PFSK-1 (cell line): ENCODE results near the gene CD22.

Experiments used
- FOXP2 ChIP-seq: optimal IDR thresholded peaks from 2 replicates; pipeline ENCODE3; 2011; ENCODE audit warnings: borderline replicate concordance, control low read depth, inconsistent platforms; ENCODE audit not compliant: insufficient read depth; ENCODE audit errors: extremely low read length, extremely low read depth
- POLR2AphosphoS5 ChIP-seq: IDR thresholded peaks from 2 replicates; pipeline ENCODE4 v1.6.1; 2012; ENCODE audit warnings: low read depth, mild to moderate bottlenecking, control low read depth, low read length, moderate library complexity
- REST ChIP-seq, 2 experiments: IDR thresholded peaks; 2 replicates each; pipeline versions ENCODE4 v1.6.1 to v1.8.0; 2011 to 2012; ENCODE audit warnings: low read depth in 2 of 2, low read length in 2 of 2, control low read depth in 1 of 2, inconsistent platforms in 1 of 2, mild to moderate bottlenecking in 1 of 2, moderate library complexity in 1 of 2; ENCODE audit not compliant: insufficient read depth in 1 of 2
- SIN3A ChIP-seq: IDR thresholded peaks from 2 replicates; pipeline ENCODE4 v1.6.1; 2012; ENCODE audit warnings: mild to moderate bottlenecking, low read length, moderate library complexity, borderline replicate concordance; ENCODE audit not compliant: insufficient read depth
- TAF1 ChIP-seq: IDR thresholded peaks from 2 replicates; pipeline ENCODE4 v1.6.1; 2012; ENCODE audit warnings: low read length, control low read depth, borderline replicate concordance; ENCODE audit not compliant: insufficient read depth

Gene CD22

GRCh38 chr19:35344511-35345031 lies 15.6 kb downstream of the CD22 start:
- no peak for TF ChIP-seq SIN3A
- no peak for TF ChIP-seq FOXP2
- no peak for TF ChIP-seq TAF1
- no peak for TF ChIP-seq POLR2AphosphoS5
- no peak for TF ChIP-seq REST (IDR thresholded peaks at IDR 0.05; ENCODE audit: insufficient read depth in 1 of 2, low read depth in 2 of 2, low read length in 2 of 2)

GRCh38 chr19:35345671-35346111 lies 16.7 kb downstream of the CD22 start:
- TF ChIP-seq REST (IDR thresholded peaks at IDR 0.05; ENCODE audit: insufficient read depth in 1 of 2, low read depth in 2 of 2, low read length in 2 of 2) (no peak), TAF1 (no peak), SIN3A (no peak), POLR2AphosphoS5 (no peak), FOXP2 (no peak)

GRCh38 chr19:35346193-35347052 lies 17.4 kb downstream of the CD22 start:
- no peak for TF ChIP-seq REST (IDR thresholded peaks at IDR 0.05; ENCODE audit: insufficient read depth in 1 of 2, low read depth in 2 of 2, low read length in 2 of 2)
- TF ChIP-seq FOXP2: no peak
- TF ChIP-seq TAF1: no peak
- no peak for TF ChIP-seq POLR2AphosphoS5
- TF ChIP-seq SIN3A: no peak

- no peak for TF ChIP-seq POLR2AphosphoS5
- TF ChIP-seq SIN3A: no peak
- TF ChIP-seq TAF1: no peak
- TF ChIP-seq FOXP2: no peak
Observed at GRCh38 chr19:35347171-35347929, 18.4 kb downstream of the CD22 start, which contains the start of gene FFAR1. FFAR1 (plus strand) TSS chr19:35347902; CDS start chr19:35351552, 3,650 bp downstream.

GRCh38 chr19:35347930-35348298 lies 18.9 kb downstream of the CD22 start:
- TF ChIP-seq TAF1: no peak
